Panc1 (cell line): Measurements from ENCODE around the gene KRT5. TPM values are rescaled to one million over a fixed set of nuclear protein-coding genes. Genes with fewer than 3 reads are reported as not detected.

Experiments used
- ATAC-seq: fragments of 200-7000 bp; cut with Tn5 transposase; 2 replicates; pipeline ENCODE4 v1.9.1; 2020; ENCODE audit warnings: mild to moderate bottlenecking, moderate library complexity
- BruUV-seq: library from RNA; stranded (reverse); fragments of 400-500 nt; replicated peaks from 2 replicates; lab custom pipeline; 2021; lab: Mats Ljungman, UMichigan
- CTCF ChIA-PET: fragments of 300-600 bp; sonication (Branson Sonifier 250); formaldehyde crosslinking; loops from one replicate; lab custom pipeline; 2022; ENCODE audit warnings: antibody characterized with exemption; lab: Charles Lee
- POLR2A ChIA-PET: fragments of 300-600 bp; sonication (Branson Sonifier 250); formaldehyde crosslinking; loops from one replicate; lab custom pipeline; 2022; ENCODE audit warnings: antibody characterized with exemption; lab: Charles Lee
- DNase-seq: peaks from one replicate; pipeline ENCODE4 v3.0.0-alpha.2; 2010; ENCODE audit warnings: low read depth, low spot score
- H3K27ac ChIP-seq: 2 replicates; pipeline ENCODE4 v1.5.1; 2011; ENCODE audit warnings: mild to moderate bottlenecking, low read length, inconsistent platforms
- H3K27me3 ChIP-seq: fragments of 200-500 bp; sonication (Bioruptor generic); 2 replicates; pipeline ENCODE4 v1.6.0; 2014; ENCODE audit warnings: low read length, inconsistent platforms; ENCODE audit not compliant: control insufficient read depth, insufficient read depth
- H3K36me3 ChIP-seq: fragments of 200-500 bp; sonication (Bioruptor generic); 2 replicates; pipeline ENCODE4 v1.5.1; 2014; ENCODE audit warnings: inconsistent platforms, mild to moderate bottlenecking, low read length, moderate library complexity; ENCODE audit not compliant: control insufficient read depth, insufficient read depth
- H3K4me1 ChIP-seq: 2 replicates; pipeline ENCODE4 v1.5.1; 2011; ENCODE audit warnings: inconsistent platforms, mild to moderate bottlenecking, low read length, moderate library complexity; ENCODE audit not compliant: control insufficient read depth, insufficient read depth
- H3K4me3 ChIP-seq, 2 experiments: 2 replicates each; pipeline ENCODE4 v1.5.1; 2011 to 2012; ENCODE audit warnings: low read depth in 2 of 2, low read length in 2 of 2, mild to moderate bottlenecking in 2 of 2, inconsistent platforms in 1 of 2, moderate library complexity in 1 of 2
- H3K9me3 ChIP-seq: fragments of 200-500 bp; sonication (Bioruptor generic); 2 replicates; pipeline ENCODE4 v1.5.1; 2014; ENCODE audit warnings: low read depth, mild to moderate bottlenecking, inconsistent platforms, low read length, moderate library complexity; ENCODE audit not compliant: control insufficient read depth, insufficient read depth
- CTCF ChIP-seq: fragments of 450-650 bp; IDR thresholded peaks from 2 replicates; pipeline ENCODE4 v1.5.1; 2017; ENCODE audit warnings: mild to moderate bottlenecking
- POLR2AphosphoS5 ChIP-seq: IDR thresholded peaks from 2 replicates; pipeline ENCODE4 v1.6.1; 2012; ENCODE audit warnings: mild to moderate bottlenecking, low read depth, low read length, moderate library complexity
- REST ChIP-seq, 2 experiments: IDR thresholded peaks; 2 replicates each; pipeline ENCODE4 v1.6.1; 2011 to 2012; ENCODE audit warnings: low read depth in 2 of 2, control low read depth in 1 of 2, low read length in 1 of 2, mild to moderate bottlenecking in 1 of 2, moderate library complexity in 1 of 2; ENCODE audit not compliant: insufficient read depth in 1 of 2
- SIN3A ChIP-seq: IDR thresholded peaks from 2 replicates; pipeline ENCODE4 v1.6.1; 2012; ENCODE audit warnings: low read depth, mild to moderate bottlenecking, low read length, moderate library complexity, borderline replicate concordance; ENCODE audit not compliant: insufficient read depth
- TCF7L2 ChIP-seq: IDR thresholded peaks from 2 replicates; pipeline ENCODE4 v1.6.1; 2011; ENCODE audit warnings: mild to moderate bottlenecking, low read depth, low read length, inconsistent platforms
- in situ Hi-C: cut with HindIII; loops from 2 replicates; pipeline ENCODE4 v1.10.0; 2016; ENCODE audit warnings: low sequenced_read_pairs, low pct_unique_long_range_greater_than_20kb
- intact Hi-C: fragments of 100-400 bp; cut with micrococcal nuclease; formaldehyde crosslinking; loops from one replicate; pipeline ENCODE4 v1.10.0; 2022; ENCODE audit not compliant: unreplicated experiment
- total RNA-seq: library from RNA; stranded (reverse); gene quantifications from one replicate; pipeline ENCODE4 v1.2.1, GENCODE V29; 2021; ENCODE audit not compliant: unreplicated experiment

Gene KRT5
- total RNA-seq, 1 experiment from 2014 or later = not detected

GRCh38 chr12:52517888-52518287 is 2.3 kb downstream of the KRT5 start:
- H3K4me3 ChIP-seq = no peak overlapping the region
- intact Hi-C loops = no loop called here
- BruUV-seq = no TSS peak
- CTCF ChIA-PET = no interaction called here
- H3K9me3 ChIP-seq = no peaks in the 10 kb centered on the region
- DNase-seq (no peak), ATAC-seq (no peak)
- H3K27ac ChIP-seq = no peak overlapping the region
- H3K4me1 ChIP-seq = peaks cover 8% of the 10 kb centered on the region; the same call in 1 of the 2 replicates
- TF ChIP-seq CTCF (no peak), TCF7L2 (no peak), SIN3A (no peak), POLR2AphosphoS5 (no peak), REST (IDR thresholded peaks at IDR 0.05; ENCODE audit: insufficient read depth in 1 of 2, low read depth in 2 of 2, low read length in 1 of 2) (no peak)
- POLR2A ChIA-PET = no interaction called here
- no peaks in the 10 kb centered on the region for H3K36me3 ChIP-seq
- in situ Hi-C loops = no loop called here
- no peaks in the 10 kb centered on the region for H3K27me3 ChIP-seq

GRCh38 chr12:52517005-52517835 is 3.0 kb downstream of the KRT5 start:
- no peak for DNase-seq
- CTCF ChIA-PET = no interaction called here
- no peak for TF ChIP-seq TCF7L2
- no peak for TF ChIP-seq REST (IDR thresholded peaks at IDR 0.05; ENCODE audit: insufficient read depth in 1 of 2, low read depth in 2 of 2, low read length in 1 of 2)
- no peak for TF ChIP-seq SIN3A
- no peak for TF ChIP-seq POLR2AphosphoS5
- no peak for TF ChIP-seq CTCF
- H3K36me3 ChIP-seq = no peaks in the 10 kb centered on the region
- no peak overlapping the region for H3K4me3 ChIP-seq
- in situ Hi-C loops (no loop called here), intact Hi-C loops (no loop called here)
- peaks cover 8% of the 10 kb centered on the region; the same call in 1 of the 2 replicates for H3K4me1 ChIP-seq
- POLR2A ChIA-PET = no interaction called here
- BruUV-seq = no TSS peak
- no peaks in the 10 kb centered on the region for H3K27me3 ChIP-seq
- H3K27ac ChIP-seq = no peak overlapping the region
- ATAC-seq = no peak
- no peaks in the 10 kb centered on the region for H3K9me3 ChIP-seq
